Cardiac fibroblast (primary cell): ENCODE results near the gene CARMIL1.

Experiments used
- DNase-seq, 2 donors: peaks; one replicate each; pipeline versions ENCODE4 v3.0.0 to v3.0.0-alpha.2; 2010; ENCODE audit warnings: low read depth in 2 of 2
- H3K4me3 ChIP-seq, 2 donors: replicated peaks in 1 of 2; 1 replicate in 1 of 2; 2 replicates in 1 of 2; pipeline ENCODE4 v1.5.1; 2011; ENCODE audit warnings: low read depth in 2 of 2, low read length in 2 of 2, mild to moderate bottlenecking in 2 of 2, moderate library complexity in 1 of 2
- TF ChIP-seq, protein P1 (sequence below): IDR thresholded peaks from one replicate; pipeline ENCODE4 v1.5.1; 2011; ENCODE audit warnings: low read depth, mild to moderate bottlenecking, low read length, inconsistent platforms

CARMIL1 gene

GRCh38 chr6:25457516-25457915, 178.3 kb downstream of the CARMIL1 start:
- TF ChIP-seq, protein P1, sequence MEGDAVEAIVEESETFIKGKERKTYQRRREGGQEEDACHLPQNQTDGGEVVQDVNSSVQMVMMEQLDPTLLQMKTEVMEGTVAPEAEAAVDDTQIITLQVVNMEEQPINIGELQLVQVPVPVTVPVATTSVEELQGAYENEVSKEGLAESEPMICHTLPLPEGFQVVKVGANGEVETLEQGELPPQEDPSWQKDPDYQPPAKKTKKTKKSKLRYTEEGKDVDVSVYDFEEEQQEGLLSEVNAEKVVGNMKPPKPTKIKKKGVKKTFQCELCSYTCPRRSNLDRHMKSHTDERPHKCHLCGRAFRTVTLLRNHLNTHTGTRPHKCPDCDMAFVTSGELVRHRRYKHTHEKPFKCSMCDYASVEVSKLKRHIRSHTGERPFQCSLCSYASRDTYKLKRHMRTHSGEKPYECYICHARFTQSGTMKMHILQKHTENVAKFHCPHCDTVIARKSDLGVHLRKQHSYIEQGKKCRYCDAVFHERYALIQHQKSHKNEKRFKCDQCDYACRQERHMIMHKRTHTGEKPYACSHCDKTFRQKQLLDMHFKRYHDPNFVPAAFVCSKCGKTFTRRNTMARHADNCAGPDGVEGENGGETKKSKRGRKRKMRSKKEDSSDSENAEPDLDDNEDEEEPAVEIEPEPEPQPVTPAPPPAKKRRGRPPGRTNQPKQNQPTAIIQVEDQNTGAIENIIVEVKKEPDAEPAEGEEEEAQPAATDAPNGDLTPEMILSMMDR, result no peak
- H3K4me3 ChIP-seq, result no peak overlapping the region
- no peak for DNase-seq

GRCh38 chr6:25458485-25458884, 179.3 kb downstream of the CARMIL1 start:
- TF ChIP-seq, protein P1, result no peak
- H3K4me3 ChIP-seq, result no peak overlapping the region
- peak; percentile 57 to 87 for DNase-seq

GRCh38 chr6:25462235-25462897, 183.2 kb downstream of the CARMIL1 start:
- TF ChIP-seq, protein P1, result no peak
- DNase-seq, result no peak
- no peak overlapping the region for H3K4me3 ChIP-seq

GRCh38 chr6:25463441-25463840, 184.3 kb downstream of the CARMIL1 start:
- DNase-seq, result no peak
- H3K4me3 ChIP-seq, result no peak overlapping the region
- TF ChIP-seq, protein P1, result no peak

DNA sequence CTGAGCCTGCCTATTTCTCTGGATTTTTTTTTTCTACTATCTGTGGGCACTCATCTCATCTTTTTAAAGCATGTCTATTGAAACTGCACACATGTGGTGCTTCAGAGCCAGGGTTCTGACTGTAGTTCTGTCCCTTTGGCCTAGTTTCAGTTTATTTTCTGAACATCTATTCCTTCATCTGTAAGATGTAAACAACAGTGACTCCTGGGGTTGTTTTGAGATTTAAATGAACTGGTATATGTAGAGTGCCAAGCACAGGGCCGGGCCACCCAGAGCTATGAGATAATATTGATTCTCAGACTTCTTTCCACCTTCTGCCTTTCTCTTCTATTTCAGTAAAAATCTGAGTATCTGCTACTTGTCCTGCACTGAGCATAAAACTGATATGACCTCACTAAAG, 185.1 kb downstream of the CARMIL1 start:
- no peak overlapping the region for H3K4me3 ChIP-seq
- no peak for DNase-seq
- TF ChIP-seq, protein P1, result no peak

GRCh38 chr6:25465941-25466340, 186.8 kb downstream of the CARMIL1 start:
- peak in 1 of 2 donors; percentile 20 for DNase-seq
- H3K4me3 ChIP-seq, result no peak overlapping the region
- TF ChIP-seq, protein P1, result no peak

GRCh38 chr6:25468881-25469280, 189.7 kb downstream of the CARMIL1 start:
- TF ChIP-seq, protein P1, result no peak
- DNase-seq, result no peak

More at GRCh38 chr6:25468881-25469280, 189.7 kb downstream of the CARMIL1 start:
- no peak overlapping the region for H3K4me3 ChIP-seq
